GM06990 (cell line): ENCODE data around the gene SARS1.

Experiments used
- DNase-seq: peaks from one replicate; pipeline ENCODE4 v3.0.0-alpha.2; 2011; ENCODE audit not compliant: insufficient read length; ENCODE audit errors: extremely low read depth
- H3K27me3 ChIP-seq: replicated peaks from 2 replicates; pipeline ENCODE4 v1.6.0; 2011; ENCODE audit warnings: low read length; ENCODE audit not compliant: control insufficient read depth, insufficient read depth
- H3K36me3 ChIP-seq: 2 replicates; pipeline ENCODE4 v1.5.1; 2011; ENCODE audit warnings: low read length; ENCODE audit not compliant: control insufficient read depth, insufficient read depth
- H3K4me3 ChIP-seq: replicated peaks from 2 replicates; pipeline ENCODE4 v1.5.1; 2011; ENCODE audit warnings: low read depth, mild to moderate bottlenecking, control low read depth, low read length
- TF ChIP-seq, protein P1 (sequence below): IDR thresholded peaks from 2 replicates; pipeline ENCODE4 v1.5.1; 2011; ENCODE audit warnings: low read length, control low read depth, mild to moderate bottlenecking, inconsistent platforms; ENCODE audit not compliant: insufficient read depth, poor library complexity, severe bottlenecking

Gene SARS1

DNA sequence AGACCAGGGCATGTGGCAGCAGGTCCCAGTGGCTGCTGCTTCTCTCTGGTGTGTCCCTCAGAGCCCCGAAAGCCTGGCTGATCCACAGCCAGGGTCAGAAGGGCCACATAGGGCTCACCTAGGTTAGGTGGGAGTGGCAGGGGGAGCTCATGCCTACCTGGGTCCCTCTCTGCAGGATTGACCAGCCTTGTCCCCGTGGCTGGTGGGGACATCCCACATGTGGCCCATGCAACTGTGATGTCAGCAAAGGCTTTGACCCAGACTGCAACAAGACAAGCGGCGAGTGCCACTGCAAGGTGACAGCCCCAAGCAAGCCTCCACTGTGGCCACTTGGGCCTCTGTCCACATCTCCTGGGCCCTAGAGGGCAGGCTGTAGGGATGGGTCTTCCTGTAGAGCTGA lies 51.3 kb downstream of the SARS1 start:
- no peak overlapping the region for H3K4me3 ChIP-seq
- TF ChIP-seq, protein P1, sequence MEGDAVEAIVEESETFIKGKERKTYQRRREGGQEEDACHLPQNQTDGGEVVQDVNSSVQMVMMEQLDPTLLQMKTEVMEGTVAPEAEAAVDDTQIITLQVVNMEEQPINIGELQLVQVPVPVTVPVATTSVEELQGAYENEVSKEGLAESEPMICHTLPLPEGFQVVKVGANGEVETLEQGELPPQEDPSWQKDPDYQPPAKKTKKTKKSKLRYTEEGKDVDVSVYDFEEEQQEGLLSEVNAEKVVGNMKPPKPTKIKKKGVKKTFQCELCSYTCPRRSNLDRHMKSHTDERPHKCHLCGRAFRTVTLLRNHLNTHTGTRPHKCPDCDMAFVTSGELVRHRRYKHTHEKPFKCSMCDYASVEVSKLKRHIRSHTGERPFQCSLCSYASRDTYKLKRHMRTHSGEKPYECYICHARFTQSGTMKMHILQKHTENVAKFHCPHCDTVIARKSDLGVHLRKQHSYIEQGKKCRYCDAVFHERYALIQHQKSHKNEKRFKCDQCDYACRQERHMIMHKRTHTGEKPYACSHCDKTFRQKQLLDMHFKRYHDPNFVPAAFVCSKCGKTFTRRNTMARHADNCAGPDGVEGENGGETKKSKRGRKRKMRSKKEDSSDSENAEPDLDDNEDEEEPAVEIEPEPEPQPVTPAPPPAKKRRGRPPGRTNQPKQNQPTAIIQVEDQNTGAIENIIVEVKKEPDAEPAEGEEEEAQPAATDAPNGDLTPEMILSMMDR = no peak
- peak; percentile 13 for DNase-seq
- H3K36me3 ChIP-seq = no peaks in the 10 kb centered on the region
- H3K27me3 ChIP-seq = no peaks in the 10 kb centered on the region

DNA sequence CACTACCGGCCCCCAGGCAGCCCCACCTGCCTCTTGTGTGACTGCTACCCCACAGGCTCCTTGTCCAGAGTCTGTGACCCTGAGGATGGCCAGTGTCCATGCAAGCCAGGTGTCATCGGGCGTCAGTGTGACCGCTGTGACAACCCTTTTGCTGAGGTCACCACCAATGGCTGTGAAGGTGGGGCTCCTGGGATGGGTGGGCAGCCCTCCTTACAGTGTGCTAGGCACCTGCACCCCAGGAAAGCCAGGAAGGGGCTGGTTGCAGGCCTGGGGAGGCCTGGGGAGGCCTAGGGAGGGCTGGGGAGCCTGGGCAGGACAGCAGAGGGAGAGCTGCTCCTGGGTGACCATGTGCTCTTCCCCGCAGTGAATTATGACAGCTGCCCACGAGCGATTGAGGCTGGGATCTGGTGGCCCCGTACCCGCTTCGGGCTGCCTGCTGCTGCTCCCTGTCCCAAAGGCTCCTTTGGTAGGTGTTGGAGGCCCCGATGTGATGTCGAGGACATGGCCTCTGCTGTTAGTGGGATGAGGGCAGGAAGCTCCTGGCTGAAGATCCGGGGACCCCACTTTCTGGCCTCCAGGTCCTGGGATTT lies 52.1 kb downstream of the SARS1 start:
- Histone ChIP-seq H3K36me3 (no peaks in the 10 kb centered on the region), H3K27me3 (no peaks in the 10 kb centered on the region), H3K4me3 (no peak overlapping the region)
- TF ChIP-seq, protein P1 = no peak
- peak; percentile 3 for DNase-seq

DNA sequence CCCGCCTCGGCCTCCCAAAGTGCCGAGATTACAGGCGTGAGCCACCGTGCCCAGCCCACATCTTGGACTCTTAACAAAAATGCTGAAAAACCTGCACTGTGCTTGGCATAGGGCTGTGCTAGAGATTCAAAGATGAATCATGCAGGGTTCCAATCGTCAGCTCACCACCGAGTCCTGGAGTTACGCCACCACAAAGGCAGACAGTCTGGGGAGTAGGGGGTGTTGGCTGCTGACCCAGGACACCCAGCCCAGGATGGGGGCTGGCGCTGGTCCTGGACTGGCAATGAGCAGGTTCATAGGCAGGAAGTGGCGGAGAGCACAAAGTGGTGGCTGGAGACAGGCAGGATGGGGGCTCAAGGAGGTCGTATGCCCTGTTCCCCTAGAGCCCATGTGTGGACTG lies 53.2 kb downstream of the SARS1 start:
- Histone ChIP-seq H3K27me3 (no peaks in the 10 kb centered on the region), H3K4me3 (no peak overlapping the region), H3K36me3 (no peaks in the 10 kb centered on the region)
- DNase-seq = no peak
- TF ChIP-seq, protein P1 = no peak

DNA sequence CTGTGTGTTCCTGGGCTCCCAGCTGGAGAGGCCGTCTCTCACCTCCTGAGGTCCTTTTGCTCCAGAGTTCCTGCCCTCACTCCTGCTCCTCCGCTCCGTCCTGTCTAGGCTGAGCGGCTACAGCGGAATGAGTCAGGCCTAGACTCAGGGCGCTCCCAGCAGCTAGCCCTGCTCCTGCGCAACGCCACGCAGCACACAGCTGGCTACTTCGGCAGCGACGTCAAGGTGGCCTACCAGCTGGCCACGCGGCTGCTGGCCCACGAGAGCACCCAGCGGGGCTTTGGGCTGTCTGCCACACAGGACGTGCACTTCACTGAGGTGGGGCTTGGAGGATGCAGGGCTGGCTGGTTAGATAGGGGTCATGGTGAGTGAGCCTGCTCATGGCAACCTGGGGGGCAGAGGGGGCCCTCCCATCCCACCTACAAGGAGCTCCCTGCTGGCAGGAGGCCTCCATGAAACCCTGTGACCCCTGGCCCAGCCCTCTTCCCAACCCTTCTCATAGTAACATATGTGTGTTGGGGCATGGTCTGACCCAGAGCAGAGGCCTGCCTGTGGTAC lies 54.1 kb downstream of the SARS1 start:
- Histone ChIP-seq H3K4me3 (no peak overlapping the region), H3K27me3 (no peaks in the 10 kb centered on the region), H3K36me3 (no peaks in the 10 kb centered on the region)
- TF ChIP-seq, protein P1 = no peak
- no peak for DNase-seq

DNA sequence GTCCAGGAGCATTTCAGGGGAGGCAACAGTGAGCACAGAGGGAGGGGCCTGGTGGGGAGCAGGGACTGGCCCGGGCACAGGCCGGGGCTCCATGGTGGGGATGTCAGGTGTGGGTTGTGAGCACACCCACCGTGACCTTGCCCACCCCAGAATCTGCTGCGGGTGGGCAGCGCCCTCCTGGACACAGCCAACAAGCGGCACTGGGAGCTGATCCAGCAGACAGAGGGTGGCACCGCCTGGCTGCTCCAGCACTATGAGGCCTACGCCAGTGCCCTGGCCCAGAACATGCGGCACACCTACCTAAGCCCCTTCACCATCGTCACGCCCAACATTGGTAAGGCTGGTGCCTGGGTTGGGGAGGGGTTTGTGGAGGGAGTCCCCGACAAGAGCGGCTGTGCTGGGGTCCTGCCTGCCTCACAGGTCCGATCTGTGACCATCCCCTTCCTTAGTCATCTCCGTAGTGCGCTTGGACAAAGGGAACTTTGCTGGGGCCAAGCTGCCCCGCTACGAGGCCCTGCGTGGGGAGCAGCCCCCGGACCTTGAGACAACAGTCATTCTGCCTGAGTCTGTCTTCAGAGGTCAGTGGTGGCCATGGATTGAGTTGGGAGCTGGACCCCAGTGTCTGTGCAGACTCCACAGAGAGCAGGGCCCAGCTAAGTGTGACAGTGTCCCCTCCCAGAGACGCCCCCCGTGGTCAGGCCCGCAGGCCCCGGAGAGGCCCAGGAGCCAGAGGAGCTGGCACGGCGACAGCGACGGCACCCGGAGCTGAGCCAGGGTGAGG lies 54.9 kb downstream of the SARS1 start:
- Histone ChIP-seq H3K4me3 (no peak overlapping the region), H3K36me3 (no peaks in the 10 kb centered on the region), H3K27me3 (no peaks in the 10 kb centered on the region)
- DNase-seq = no peak
- TF ChIP-seq, protein P1 = no peak
